Measurements from ENCODE around the gene PAQR7.

PAQR7 gene

DNA sequence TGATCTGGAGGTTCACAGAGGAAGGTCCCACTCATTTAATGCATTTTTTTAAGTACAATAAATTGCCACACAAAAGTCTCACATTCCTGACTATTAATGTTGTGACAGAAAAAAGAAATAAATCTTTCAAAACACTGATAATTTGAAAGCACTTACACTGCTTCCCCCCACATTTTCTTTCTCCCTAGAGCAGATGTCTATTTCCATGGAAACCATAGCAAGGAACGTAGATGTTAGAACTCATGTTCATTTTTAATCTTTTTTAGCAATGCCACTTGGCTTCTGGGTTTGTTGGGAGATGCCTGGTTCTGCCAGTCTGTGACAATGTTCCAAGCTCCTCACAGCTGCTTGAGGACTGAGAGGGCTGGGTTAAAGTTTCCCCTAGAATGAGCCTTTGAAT, 32.7 kb upstream of the PAQR7 start:
- in situ Hi-C loops (cut with HindIII; ENCODE audit: low sequenced_read_pairs): no loop called here
- no peak overlapping the region for H3K4me3 ChIP-seq (ENCODE audit: low read depth, low read length)
- DNase-seq (ENCODE audit: low read depth): no peak
- no peak for TF ChIP-seq CTCF (IDR thresholded peaks at IDR 0.05; ENCODE audit: low read depth, low read length, missing control alignments)

DNA sequence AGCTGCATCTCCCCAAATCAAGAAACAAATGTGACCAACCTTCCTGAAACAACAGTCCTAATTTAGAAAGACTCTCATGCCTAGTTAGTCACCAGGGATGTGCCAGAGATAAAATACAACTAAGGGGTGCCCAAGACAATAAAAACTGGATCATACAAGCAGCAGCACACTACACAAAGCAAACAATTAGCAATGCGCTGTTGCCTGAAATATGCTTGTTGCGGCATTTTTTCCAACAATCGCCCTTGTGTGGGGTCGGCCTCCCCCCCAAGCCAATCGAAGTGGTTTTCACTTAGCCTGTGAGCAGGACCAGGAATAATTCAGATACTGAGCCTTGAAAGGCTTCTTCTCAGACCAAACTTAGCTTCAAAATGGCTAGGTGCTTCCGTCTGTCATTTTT, 32.1 kb upstream of the PAQR7 start:
- no peak for DNase-seq (ENCODE audit: low read depth)
- no peak overlapping the region for H3K4me3 ChIP-seq (ENCODE audit: low read depth, low read length)
- in situ Hi-C loops (cut with HindIII; ENCODE audit: low sequenced_read_pairs): no loop called here
- no peak for TF ChIP-seq CTCF (IDR thresholded peaks at IDR 0.05; ENCODE audit: low read depth, low read length, missing control alignments)

DNA sequence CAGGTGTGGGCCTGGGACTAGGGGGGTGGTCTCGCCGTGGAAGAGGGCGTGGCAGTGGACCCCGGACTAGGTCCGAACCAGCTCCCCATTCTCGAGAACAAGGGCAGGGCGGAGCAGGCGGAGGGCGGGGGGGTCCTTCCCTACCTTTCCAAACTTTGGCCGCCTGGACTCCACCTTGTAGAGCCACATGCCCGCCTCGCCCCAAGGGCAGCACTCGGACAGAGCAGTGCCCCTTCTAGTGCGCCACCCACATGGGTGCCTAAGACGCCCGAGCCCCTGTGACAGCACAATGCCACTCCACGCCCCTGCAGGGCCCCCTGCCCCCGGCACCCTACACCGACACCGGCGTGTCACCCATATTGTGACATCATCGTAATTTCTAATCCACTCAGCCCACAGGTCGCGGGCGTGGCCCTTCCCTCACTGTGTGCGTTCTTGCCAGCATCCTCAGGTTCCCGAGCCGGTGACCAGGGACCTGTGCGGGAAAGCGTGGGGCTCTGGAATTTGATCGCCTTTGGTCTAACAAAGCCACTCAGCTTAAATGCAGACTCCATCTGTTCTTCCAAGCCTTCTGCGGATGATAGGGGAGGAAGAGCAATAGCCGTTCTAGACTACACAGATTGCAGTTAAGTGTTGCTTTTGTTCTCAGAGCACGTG, 31.3 kb upstream of the PAQR7 start:
- DNase-seq (ENCODE audit: low read depth): no peak
- H3K4me3 ChIP-seq (ENCODE audit: low read depth, low read length): peak overlapping the region; percentile 80
- TF ChIP-seq CTCF (IDR thresholded peaks at IDR 0.05; ENCODE audit: low read depth, low read length, missing control alignments): no peak
- in situ Hi-C loops (cut with HindIII; ENCODE audit: low sequenced_read_pairs): no loop called here

DNA sequence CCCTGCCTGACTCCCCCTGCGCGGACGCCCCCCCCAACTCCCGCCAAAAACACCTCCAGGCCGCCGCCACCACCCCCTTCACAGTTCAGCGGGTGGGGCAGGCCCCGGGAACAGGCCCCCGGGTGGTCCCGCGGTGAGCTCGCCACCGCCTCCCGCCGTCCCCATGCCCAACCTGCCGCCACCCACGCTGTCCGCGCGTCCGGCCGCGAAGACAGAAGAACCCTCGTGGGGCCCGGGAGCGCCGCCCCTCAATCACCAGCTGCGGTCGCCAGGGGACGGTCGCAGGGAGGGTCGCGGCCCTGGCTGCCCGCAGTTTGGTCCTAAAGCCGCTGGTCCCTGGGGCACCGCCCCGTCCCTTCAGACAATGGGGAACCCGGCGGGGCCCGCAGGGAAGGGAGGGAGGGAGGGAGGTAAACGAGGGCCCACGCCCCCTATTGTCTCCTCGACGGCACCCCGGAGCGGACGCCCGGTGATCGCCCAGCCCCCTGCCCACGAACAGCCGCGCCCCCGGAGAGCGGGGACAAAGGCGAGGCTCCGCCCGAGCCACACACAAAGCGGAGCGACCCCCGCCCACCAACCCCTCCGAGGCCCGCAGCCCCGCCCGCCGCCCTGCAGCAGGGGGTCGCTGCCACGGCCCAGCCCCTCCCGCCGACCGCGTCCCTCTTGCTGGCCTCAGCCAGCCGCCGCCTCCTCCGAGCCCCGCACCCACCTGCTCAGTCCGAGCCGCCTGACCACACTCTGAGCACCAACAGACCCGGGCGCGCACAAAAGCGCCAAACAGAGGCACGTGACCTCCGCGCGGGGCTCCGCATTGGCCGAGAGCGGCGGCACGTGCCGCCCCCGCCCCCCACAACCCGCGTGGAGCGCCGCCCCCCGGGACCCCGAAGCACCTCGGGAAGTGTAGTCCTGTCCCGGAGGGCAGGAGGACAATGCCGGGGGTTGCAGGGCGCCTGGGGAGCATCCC, 30.5 kb upstream of the PAQR7 start, which contains the start of gene STMN1:
TSS of gene STMN1 (minus strand) at position 740 of the 964 bp plus-strand sequence. CDS start 1,743 bp downstream, outside the sequence.
- peak; percentile 80 for DNase-seq (ENCODE audit: low read depth)
- TF ChIP-seq CTCF (IDR thresholded peaks at IDR 0.05; ENCODE audit: low read depth, low read length, missing control alignments): peak; percentile 14
- in situ Hi-C loops (cut with HindIII; ENCODE audit: low sequenced_read_pairs): no loop called here
- H3K4me3 ChIP-seq (ENCODE audit: low read depth, low read length): peak within 1 kb of the TSS; percentile 80

DNA sequence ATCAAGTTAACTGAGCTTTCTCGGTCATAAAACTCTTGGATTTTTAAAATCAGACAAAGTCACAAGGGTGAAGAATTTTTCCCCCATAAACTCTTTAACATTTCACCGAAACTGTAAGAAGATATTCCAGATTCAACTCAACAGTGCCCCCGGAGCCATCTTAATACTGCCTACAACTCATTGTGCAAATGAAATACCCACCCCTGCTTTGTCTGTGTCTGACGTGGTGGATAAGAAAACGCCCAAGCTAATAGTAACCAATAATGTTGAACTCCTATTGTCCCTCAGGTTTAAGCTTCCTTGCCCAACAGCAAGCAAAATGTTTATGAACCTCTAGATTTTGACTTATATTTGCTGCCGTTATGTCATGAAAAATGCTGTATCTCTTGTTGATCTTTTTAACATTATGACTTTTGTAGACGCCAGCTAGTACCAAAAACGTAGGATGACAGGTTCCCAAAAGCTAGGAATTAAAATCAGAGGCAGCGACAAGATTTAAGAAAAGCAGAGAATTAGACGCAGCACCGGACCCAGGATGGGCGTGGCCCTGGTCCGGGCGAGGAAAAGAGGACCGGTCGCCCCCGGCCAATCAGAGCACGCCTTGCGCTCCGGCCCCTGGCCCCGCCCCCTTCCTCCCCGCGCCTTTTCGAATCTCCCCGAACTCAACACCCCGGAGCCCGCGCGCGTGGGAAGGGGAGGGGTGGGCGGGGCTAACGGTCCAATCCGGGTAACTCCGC, 29.6 kb upstream of the PAQR7 start:
- peak; percentile 27 for TF ChIP-seq CTCF (IDR thresholded peaks at IDR 0.05; ENCODE audit: low read depth, low read length, missing control alignments)
- H3K4me3 ChIP-seq (ENCODE audit: low read depth, low read length): peak overlapping the region; percentile 80
- in situ Hi-C loops (cut with HindIII; ENCODE audit: low sequenced_read_pairs): no loop called here
- peak; percentile 79 for DNase-seq (ENCODE audit: low read depth)

- H3K4me3 ChIP-seq (ENCODE audit: low read depth, low read length): peak overlapping the region; percentile 80
These were observed 28.5 kb upstream of the PAQR7 start for GRCh38 chr1:25903986-25904385.

More at GRCh38 chr1:25903986-25904385, 28.5 kb upstream of the PAQR7 start:
- TF ChIP-seq CTCF (IDR thresholded peaks at IDR 0.05; ENCODE audit: low read depth, low read length, missing control alignments): no peak
- DNase-seq (ENCODE audit: low read depth): no peak
- in situ Hi-C loops (cut with HindIII; ENCODE audit: low sequenced_read_pairs): no loop called here

Measured in astrocyte of the cerebellum (primary cell).